NCI-H82 treated with DMSO at 0.1 percent for 48 hours (cell line): ENCODE measurements around the gene MYH8.

ENCODE experiments used
- DNase-seq: peaks from one replicate; lab custom pipeline; 2025; ENCODE audit not compliant: unreplicated experiment; lab: John Stamatoyannopoulos, UW

MYH8 gene

DNA sequence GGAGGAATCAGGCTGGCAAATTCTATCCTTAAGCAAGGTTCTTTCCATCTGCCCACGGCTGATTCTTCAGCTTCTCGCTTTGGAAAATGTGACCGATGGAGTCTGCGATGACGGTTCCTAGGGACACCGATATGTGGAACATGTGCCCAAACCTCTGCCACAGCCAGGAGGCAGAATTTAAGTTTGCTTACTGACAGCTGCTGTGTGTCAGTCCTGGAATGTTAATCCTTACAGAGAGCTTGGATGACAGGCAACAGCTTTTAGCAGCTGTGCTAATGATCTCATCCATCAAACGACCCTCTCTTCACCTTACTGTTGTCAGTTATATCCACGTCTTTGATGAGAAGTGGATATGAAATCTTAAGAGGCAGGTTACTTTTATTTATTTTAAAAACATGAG lies 37.6 kb downstream of the MYH8 start:
- peak; percentile 27 for DNase-seq

- no peak for DNase-seq
Observed at GRCh38 chr17:10380631-10381408, 40.9 kb downstream of the MYH8 start.

- DNase-seq = no peak
Observed at GRCh38 chr17:10372906-10373305, 48.8 kb downstream of the MYH8 start, which contains the start of gene MYH13. Gene MYH13, minus strand, starts transcription at chr17:10373006. Its CDS starts 8,476 bp downstream, at chr17:10364530.

DNA sequence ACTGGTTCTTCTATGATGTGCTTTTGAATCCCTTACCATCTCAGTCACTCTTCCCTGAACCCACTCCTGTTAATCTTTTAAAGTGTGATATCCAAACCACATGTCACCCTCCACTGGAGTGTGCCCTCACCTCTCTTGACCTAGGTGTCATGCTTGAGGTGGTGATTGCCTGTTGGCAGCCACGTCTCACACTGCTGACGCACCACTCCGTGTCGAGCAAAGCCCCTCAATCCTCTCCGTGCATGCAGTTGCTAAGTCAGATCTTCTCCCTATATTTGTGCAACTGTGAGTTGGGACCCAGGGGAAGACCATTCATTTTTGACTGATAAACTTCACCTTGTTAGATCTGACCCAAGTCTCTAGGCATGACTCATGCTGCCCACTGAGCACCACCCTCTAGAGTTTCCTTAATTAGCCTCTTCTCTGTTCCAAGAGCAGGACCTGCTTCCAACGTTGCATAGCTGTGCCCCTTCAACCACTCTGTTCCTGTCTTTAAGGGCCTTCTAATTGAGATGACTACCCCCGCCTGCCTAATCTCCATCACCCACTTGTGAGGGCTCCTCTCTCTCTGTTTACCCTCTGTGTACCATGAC lies 51.6 kb downstream of the MYH8 start:
- DNase-seq = no peak

- DNase-seq = no peak
Observed at GRCh38 chr17:10369239-10369638, 52.5 kb downstream of the MYH8 start.

DNA sequence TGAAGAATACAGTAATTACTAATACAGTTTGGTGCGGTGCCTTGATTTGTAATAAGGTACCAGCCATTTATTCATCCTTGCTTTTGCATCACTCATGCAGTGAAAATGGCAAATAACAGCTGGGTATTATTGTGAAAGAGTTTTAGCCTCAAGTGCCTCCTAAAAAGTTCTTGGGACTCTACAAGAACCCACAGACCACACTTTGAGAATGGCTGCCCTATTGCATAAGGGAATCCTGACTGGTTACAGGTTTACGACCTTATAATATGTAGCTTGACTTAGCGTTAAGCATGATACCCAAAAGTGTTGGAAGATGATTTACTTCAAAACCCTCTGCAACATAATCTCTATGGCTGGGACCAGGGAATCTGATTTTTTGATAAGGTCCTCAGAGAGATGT lies 53.2 kb downstream of the MYH8 start:
- no peak for DNase-seq

GRCh38 chr17:10360578-10360977 lies 61.2 kb downstream of the MYH8 start:
- DNase-seq = no peak

DNA sequence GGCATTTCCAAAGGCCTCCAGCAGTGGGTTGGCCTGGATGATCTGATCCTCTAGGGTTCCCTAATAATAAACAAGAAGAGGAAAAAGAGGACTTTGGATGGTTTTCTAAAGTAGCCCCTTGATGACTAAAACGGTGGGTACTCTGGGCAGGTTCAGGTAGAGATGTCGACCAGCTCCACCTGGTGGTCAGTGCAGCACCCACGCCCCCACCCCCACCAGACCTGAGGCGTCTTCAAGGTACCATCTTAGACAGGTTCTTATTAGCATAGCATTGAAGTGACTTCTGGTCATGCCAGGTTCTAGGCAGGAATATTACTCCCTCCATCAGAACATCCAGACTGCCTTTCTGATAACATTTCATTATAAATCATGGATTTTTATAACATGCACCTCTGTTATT lies 64.0 kb downstream of the MYH8 start:
- DNase-seq = no peak

- DNase-seq = no peak
Observed at GRCh38 chr17:10354651-10355050, 67.1 kb downstream of the MYH8 start.

DNA sequence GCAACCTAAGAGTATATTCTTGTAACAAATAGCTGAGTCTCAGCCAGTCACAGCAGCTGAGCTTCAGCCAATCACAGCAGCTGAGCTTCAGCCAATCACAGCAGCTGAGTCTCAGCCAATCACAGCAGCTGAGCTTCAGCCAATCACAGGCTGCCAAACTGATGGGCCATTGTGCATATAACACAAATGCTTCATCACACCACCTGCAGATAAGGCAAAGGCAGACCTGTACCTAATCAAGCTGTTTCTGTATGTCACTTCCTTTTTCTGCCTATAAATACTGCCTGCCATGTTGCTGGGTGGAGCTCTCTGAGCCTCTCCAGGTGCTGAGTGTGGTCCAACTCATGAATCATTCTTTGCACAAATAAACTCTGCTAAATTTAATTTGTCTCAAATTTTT lies 68.9 kb downstream of the MYH8 start:
- DNase-seq = no peak

DNA sequence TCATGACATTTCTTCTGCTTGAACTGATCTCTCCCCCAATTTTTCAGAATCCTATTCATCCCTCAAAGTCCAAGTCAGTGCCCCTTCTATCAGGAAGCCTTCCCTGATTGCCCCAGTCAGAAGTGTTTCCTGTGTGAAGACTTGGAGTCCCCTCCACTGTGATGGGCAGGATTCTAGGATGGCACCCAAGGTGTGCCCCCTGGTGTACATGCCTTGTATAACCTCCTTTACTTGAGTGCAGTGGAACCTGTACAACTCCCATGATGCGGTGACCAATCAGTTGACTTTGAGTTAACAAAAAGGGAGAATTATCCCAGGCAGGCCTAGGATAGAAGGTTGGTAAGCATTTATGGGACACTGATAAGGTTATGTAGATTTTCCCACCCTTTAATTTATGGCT lies 72.3 kb downstream of the MYH8 start:
- DNase-seq = no peak

DNA sequence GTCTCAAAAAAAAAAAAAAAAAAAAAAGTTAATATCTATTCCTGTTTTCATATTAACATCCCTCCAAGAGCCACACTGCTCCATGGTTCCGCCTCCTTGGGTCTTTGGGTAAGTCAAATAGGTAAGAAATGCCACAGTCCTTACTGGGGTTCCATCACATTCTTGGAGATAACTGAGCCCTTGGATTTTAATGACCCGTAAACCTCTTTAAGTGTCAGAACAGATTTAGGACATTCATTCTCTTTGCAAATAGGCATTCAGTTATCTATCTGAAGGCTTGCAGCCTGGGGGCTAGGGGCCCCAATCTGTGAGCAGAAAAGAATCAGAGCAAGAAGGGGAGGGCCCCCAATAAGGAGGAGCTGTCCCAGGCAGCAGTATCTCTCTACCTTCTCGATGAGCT lies 76.9 kb downstream of the MYH8 start:
- DNase-seq = no peak
